ENCODE measurements around the gene CDH23. TPM values are rescaled to one million over a fixed set of nuclear protein-coding genes. Genes with fewer than 3 reads are reported as not detected.

CDH23 gene
- total RNA-seq, 2 donors from 2014 or later, result 1.4 to 1.6 TPM

DNA sequence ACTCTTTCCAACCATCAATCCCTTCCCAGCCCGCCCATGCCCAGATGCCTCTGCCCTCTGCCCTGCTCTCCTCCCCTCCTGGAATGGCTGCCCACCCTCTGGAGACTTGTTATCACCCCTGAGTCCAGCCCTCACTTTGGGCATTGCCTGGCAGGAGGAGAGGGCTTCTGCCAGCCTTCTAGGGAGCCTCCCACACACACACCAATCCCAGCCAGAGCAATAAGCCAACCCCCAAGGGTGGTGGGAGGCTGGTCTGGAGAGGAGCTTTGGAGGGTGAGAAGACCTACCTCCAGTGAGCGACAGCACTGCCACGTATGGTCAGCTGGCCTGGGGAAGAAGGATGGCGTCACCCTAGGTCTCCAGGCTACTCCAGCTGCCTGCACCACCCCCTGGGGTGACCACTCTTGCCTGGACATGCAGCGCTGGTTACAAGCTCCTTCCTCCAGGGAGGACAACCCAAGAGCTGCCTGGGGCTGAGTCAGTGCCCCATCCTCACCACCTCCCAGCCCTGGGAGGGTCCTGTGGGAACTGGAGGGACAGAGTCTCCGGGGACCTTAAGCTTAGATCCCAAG, 314.4 kb downstream of the CDH23 start:
- H3K4me3 ChIP-seq, result no peak overlapping the region
- H3K9ac ChIP-seq (ENCODE audit: low read depth in 2 of 2, low read length in 2 of 2), result no peak overlapping the region
- H3K27me3 ChIP-seq, result no peaks in the 10 kb centered on the region
- intact Hi-C loops (cut with DNase I), result no loop called here
- no peak for DNase-seq
- TF ChIP-seq, protein P1, sequence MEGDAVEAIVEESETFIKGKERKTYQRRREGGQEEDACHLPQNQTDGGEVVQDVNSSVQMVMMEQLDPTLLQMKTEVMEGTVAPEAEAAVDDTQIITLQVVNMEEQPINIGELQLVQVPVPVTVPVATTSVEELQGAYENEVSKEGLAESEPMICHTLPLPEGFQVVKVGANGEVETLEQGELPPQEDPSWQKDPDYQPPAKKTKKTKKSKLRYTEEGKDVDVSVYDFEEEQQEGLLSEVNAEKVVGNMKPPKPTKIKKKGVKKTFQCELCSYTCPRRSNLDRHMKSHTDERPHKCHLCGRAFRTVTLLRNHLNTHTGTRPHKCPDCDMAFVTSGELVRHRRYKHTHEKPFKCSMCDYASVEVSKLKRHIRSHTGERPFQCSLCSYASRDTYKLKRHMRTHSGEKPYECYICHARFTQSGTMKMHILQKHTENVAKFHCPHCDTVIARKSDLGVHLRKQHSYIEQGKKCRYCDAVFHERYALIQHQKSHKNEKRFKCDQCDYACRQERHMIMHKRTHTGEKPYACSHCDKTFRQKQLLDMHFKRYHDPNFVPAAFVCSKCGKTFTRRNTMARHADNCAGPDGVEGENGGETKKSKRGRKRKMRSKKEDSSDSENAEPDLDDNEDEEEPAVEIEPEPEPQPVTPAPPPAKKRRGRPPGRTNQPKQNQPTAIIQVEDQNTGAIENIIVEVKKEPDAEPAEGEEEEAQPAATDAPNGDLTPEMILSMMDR (IDR thresholded peaks at IDR 0.05), result no peak
- H3K9me3 ChIP-seq, result no peaks in the 10 kb centered on the region
- H3K27ac ChIP-seq, result no peak overlapping the region
- no peaks in the 10 kb centered on the region for H3K36me3 ChIP-seq
- peaks cover 11% of the 10 kb centered on the region for H3K4me1 ChIP-seq

DNA sequence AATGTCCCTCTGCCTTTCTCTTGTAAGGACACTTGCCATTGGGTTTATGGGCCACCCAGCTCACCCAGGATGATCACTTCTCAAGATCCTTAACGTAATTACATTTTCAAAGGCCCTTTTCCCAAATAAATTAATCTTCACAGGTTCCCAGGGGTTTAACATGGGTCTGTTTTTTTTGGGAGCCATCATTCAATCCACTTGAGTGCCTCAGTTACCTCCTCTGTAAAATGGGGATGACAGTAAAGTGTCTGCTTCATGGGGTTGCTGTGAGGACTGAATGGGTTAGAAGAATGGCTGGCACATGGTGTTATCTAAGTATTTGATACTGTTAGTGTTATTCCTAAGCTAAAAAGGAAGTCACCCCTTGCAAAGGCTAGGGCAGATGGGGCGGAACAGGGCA, 315.4 kb downstream of the CDH23 start:
- intact Hi-C loops (cut with DNase I), result no loop called here
- no peaks in the 10 kb centered on the region for H3K36me3 ChIP-seq
- no peaks in the 10 kb centered on the region for H3K9me3 ChIP-seq
- peaks cover 11% of the 10 kb centered on the region for H3K4me1 ChIP-seq
- no peak overlapping the region for H3K4me3 ChIP-seq
- TF ChIP-seq, protein P1 (IDR thresholded peaks at IDR 0.05), result no peak
- H3K27ac ChIP-seq, result peak overlapping the region; percentile 59
- no peak for DNase-seq
- H3K9ac ChIP-seq (ENCODE audit: low read depth in 2 of 2, low read length in 2 of 2), result no peak overlapping the region
- H3K27me3 ChIP-seq, result no peaks in the 10 kb centered on the region

DNA sequence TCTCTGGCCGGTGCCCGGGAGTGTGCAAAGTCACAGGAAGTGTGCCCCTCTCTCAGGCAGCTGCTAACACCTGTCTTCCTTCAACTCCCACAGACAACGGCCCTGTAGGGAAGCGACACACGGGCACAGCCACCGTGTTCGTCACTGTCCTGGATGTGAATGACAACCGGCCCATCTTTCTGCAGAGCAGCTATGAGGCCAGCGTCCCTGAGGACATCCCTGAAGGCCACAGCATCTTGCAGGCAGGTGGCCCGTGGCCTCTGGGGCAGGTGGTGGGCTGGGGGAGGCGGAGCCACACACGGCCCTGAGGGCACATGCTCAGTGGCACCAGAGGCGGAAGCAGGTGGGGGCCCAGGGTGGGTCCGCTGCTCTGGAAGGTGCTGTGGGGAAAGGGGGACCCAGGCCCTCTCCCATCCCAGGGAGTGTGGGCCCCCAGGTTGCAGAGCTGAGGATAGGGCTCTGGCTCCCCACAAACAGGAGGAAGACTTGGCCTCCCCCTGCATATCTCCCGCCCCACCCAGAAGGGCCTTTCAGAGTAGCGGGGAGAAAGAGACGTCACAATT, 315.9 kb downstream of the CDH23 start:
- Histone ChIP-seq H3K9me3 (no peaks in the 10 kb centered on the region), H3K27ac (peak overlapping the region; percentile 59), H3K36me3 (no peaks in the 10 kb centered on the region), H3K9ac (ENCODE audit: low read depth in 2 of 2, low read length in 2 of 2) (no peak overlapping the region), H3K27me3 (no peaks in the 10 kb centered on the region), H3K4me1 (peaks cover 11% of the 10 kb centered on the region), H3K4me3 (no peak overlapping the region)
- TF ChIP-seq, protein P1 (IDR thresholded peaks at IDR 0.05), result no peak
- intact Hi-C loops (cut with DNase I), result no loop called here
- no peak for DNase-seq

DNA sequence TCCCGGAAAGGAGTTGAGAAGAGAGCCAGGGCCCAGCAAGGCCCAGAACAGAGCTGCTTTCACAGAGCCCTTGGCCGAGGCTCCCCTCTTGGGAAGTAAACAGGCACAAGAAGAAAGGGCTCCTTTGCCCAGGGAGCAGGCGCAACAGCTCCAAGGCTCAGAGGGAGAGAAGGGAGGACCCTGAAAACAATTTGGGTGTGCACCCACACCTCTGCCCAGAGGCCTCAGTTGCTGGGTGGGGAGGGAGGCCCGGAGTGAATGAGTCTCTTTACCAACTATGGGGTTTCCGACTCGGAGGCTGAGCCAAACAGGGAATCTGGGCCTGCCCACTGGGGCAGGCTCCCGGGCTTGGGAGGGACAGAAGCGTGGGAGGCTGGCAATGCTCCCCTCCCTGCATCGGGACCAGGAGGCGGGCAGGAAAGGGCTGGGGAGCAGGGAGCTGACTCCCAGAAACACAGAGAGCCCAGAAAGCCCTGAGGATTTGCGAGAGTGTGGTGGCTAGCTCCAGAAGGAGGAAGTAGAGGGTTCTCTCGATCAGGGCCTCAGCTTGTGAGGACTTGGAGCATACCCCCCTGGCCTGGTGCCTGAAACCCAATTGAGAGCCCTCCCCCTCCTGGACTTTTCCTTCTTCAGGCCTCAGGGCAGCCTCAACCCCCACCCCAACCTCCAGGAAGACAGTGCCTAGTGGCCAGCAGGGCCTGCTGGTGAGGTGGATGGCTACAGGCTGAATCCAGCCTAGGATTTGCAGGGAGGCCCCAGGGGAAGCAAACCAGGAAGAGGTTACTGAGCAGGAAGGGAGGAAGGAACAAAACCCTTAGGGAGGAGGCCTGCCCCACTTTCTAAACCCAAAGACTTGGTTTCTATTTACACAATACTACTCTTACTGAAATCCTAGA, 316.7 kb downstream of the CDH23 start:
- H3K9me3 ChIP-seq, result no peaks in the 10 kb centered on the region
- peak overlapping the region; percentile 59 for H3K27ac ChIP-seq
- TF ChIP-seq, protein P1 (IDR thresholded peaks at IDR 0.05), result no peak
- H3K4me3 ChIP-seq, result no peak overlapping the region
- peak overlapping the region; percentile 22 to 63 for H3K9ac ChIP-seq (ENCODE audit: low read depth in 2 of 2, low read length in 2 of 2)
- H3K36me3 ChIP-seq, result no peaks in the 10 kb centered on the region
- peak; percentile 63 for DNase-seq
- no peaks in the 10 kb centered on the region for H3K27me3 ChIP-seq
- H3K4me1 ChIP-seq, result peaks cover 11% of the 10 kb centered on the region
- intact Hi-C loops (cut with DNase I), result no loop called here

DNA sequence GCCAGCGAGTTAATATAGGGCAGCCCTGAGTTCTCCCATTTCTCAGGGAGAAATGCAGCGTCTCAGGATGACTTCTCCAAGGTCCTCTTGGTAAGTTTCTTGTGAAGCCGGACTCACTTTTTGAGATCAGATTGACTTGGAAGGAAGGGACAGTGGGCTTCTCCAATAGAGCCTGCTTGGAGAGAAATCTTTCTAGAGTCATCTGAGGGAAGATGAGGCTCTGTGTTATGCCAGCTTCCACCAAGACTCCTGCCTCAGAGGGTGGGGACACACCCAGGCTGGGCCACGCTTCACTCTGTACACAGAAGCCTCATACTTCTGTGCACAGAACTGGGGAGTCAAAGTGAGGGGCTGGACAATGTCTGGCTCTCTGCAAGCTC, 317.3 kb downstream of the CDH23 start:
- H3K27ac ChIP-seq, result peak overlapping the region; percentile 59
- no peaks in the 10 kb centered on the region for H3K9me3 ChIP-seq
- H3K4me3 ChIP-seq, result no peak overlapping the region
- H3K36me3 ChIP-seq, result no peaks in the 10 kb centered on the region
- DNase-seq, result no peak
- H3K27me3 ChIP-seq, result no peaks in the 10 kb centered on the region
- peaks cover 11% of the 10 kb centered on the region for H3K4me1 ChIP-seq
- intact Hi-C loops (cut with DNase I), result no loop called here
- TF ChIP-seq, protein P1 (IDR thresholded peaks at IDR 0.05), result no peak
- H3K9ac ChIP-seq (ENCODE audit: low read depth in 2 of 2, low read length in 2 of 2), result peak overlapping the region; percentile 22 to 30

All from colonic mucosa (tissue), 4 donors.